ENCODE measurements around the gene CDH4. TPM values are rescaled to one million over a fixed set of nuclear protein-coding genes. Genes with fewer than 3 reads are reported as not detected.

CDH4 gene
- total and polyA plus RNA-seq, 4 donors, result 0.06 to 0.10 TPM; not detected in 2

GRCh38 chr20:61789329-61789728 is 537.3 kb downstream of the CDH4 start:
- 68 to 72% methylated on average over 10 of the region's 10 CpGs for WGBS, 2 donors
- no peak for ATAC-seq (ENCODE audit: low FRiP score)

GRCh38 chr20:61790116-61790827 is 538.2 kb downstream of the CDH4 start:
- intact Hi-C loops (cut with DNase I), result no loop called here
- Histone ChIP-seq H3K36me3 (ENCODE audit: control insufficient read depth in 1 of 2, insufficient read depth in 2 of 2, low read length in 1 of 2) (no peaks in the 10 kb centered on the region), H3K27me3 (ENCODE audit: control insufficient read depth in 1 of 2, insufficient read depth in 2 of 2, low read length in 1 of 2) (no peaks in the 10 kb centered on the region), H3K9me3 (ENCODE audit: control insufficient read depth, low read length) (no peaks in the 10 kb centered on the region), H3K4me3 (ENCODE audit: low read length in 2 of 2) (no peak overlapping the region), H3K4me1 (ENCODE audit: control insufficient read depth in 1 of 2, insufficient read depth in 2 of 2, low read length in 2 of 2) (no peaks in the 10 kb centered on the region), H3K27ac (ENCODE audit: low read depth in 1 of 2, low read length in 2 of 2) (no peak overlapping the region)
- DNase-seq, result no peak
- WGBS, 2 donors, result 89 to 91% methylated on average over 2 of the region's 2 CpGs
- ATAC-seq (ENCODE audit: low FRiP score), result no peak

More at GRCh38 chr20:61789329-61789728, 537.3 kb downstream of the CDH4 start:
- peak in 1 of 2 donors; percentile 13 for DNase-seq
- no peaks in the 10 kb centered on the region for H3K9me3 ChIP-seq (ENCODE audit: control insufficient read depth, low read length)
- H3K27me3 ChIP-seq (ENCODE audit: control insufficient read depth in 1 of 2, insufficient read depth in 2 of 2, low read length in 1 of 2), result no peaks in the 10 kb centered on the region
- no peaks in the 10 kb centered on the region for H3K36me3 ChIP-seq (ENCODE audit: control insufficient read depth in 1 of 2, insufficient read depth in 2 of 2, low read length in 1 of 2)
- H3K4me1 ChIP-seq (ENCODE audit: control insufficient read depth in 1 of 2, insufficient read depth in 2 of 2, low read length in 2 of 2), result no peaks in the 10 kb centered on the region
- no peak overlapping the region for H3K4me3 ChIP-seq (ENCODE audit: low read length in 2 of 2)
- H3K27ac ChIP-seq (ENCODE audit: low read depth in 1 of 2, low read length in 2 of 2), result no peak overlapping the region
- intact Hi-C loops (cut with DNase I), result no loop called here

- intact Hi-C loops (cut with DNase I), result no loop called here
- H3K9me3 ChIP-seq (ENCODE audit: control insufficient read depth, low read length), result no peaks in the 10 kb centered on the region
- H3K4me3 ChIP-seq (ENCODE audit: low read length in 2 of 2), result no peak overlapping the region
- H3K36me3 ChIP-seq (ENCODE audit: control insufficient read depth in 1 of 2, insufficient read depth in 2 of 2, low read length in 1 of 2), result no peaks in the 10 kb centered on the region
- H3K27ac ChIP-seq (ENCODE audit: low read depth in 1 of 2, low read length in 2 of 2), result no peak overlapping the region
- DNase-seq (peak in 1 of 2 donors; percentile 57), ATAC-seq (ENCODE audit: low FRiP score) (no peak)
- WGBS, 2 donors, result 74 to 75% methylated on average over 6 of the region's 6 CpGs
- H3K27me3 ChIP-seq (ENCODE audit: control insufficient read depth in 1 of 2, insufficient read depth in 2 of 2, low read length in 1 of 2), result no peaks in the 10 kb centered on the region
- no peaks in the 10 kb centered on the region for H3K4me1 ChIP-seq (ENCODE audit: control insufficient read depth in 1 of 2, insufficient read depth in 2 of 2, low read length in 2 of 2)
Measured at GRCh38 chr20:61791995-61792394, 539.9 kb downstream of the CDH4 start.

- Histone ChIP-seq H3K4me1 (ENCODE audit: control insufficient read depth in 1 of 2, insufficient read depth in 2 of 2, low read length in 2 of 2) (no peaks in the 10 kb centered on the region), H3K4me3 (ENCODE audit: low read length in 2 of 2) (no peak overlapping the region), H3K27ac (ENCODE audit: low read depth in 1 of 2, low read length in 2 of 2) (no peak overlapping the region), H3K9me3 (ENCODE audit: control insufficient read depth, low read length) (peaks cover 2% of the 10 kb centered on the region), H3K27me3 (ENCODE audit: control insufficient read depth in 1 of 2, insufficient read depth in 2 of 2, low read length in 1 of 2) (no peaks in the 10 kb centered on the region), H3K36me3 (ENCODE audit: control insufficient read depth in 1 of 2, insufficient read depth in 2 of 2, low read length in 1 of 2) (no peaks in the 10 kb centered on the region)
- DNase-seq (no peak), ATAC-seq (ENCODE audit: low FRiP score) (no peak)
- intact Hi-C loops (cut with DNase I), result no loop called here
- 62 to 65% methylated on average over 13 to 15 of the region's 15 CpGs for whole genome bisulfite sequencing, 2 donors
Measured at GRCh38 chr20:61795669-61796630, 543.9 kb downstream of the CDH4 start.

GRCh38 chr20:61796738-61797137 is 544.7 kb downstream of the CDH4 start:
- H3K4me3 ChIP-seq (ENCODE audit: low read length in 2 of 2), result no peak overlapping the region
- intact Hi-C loops (cut with DNase I), result no loop called here
- H3K36me3 ChIP-seq (ENCODE audit: control insufficient read depth in 1 of 2, insufficient read depth in 2 of 2, low read length in 1 of 2), result no peaks in the 10 kb centered on the region
- peaks cover 2% of the 10 kb centered on the region for H3K9me3 ChIP-seq (ENCODE audit: control insufficient read depth, low read length)
- ATAC-seq (ENCODE audit: low FRiP score), result no peak
- WGBS, 2 donors, result 48 to 58% methylated on average over 11 of the region's 11 CpGs
- no peak overlapping the region for H3K27ac ChIP-seq (ENCODE audit: low read depth in 1 of 2, low read length in 2 of 2)
- no peak for DNase-seq
- no peaks in the 10 kb centered on the region for H3K4me1 ChIP-seq (ENCODE audit: control insufficient read depth in 1 of 2, insufficient read depth in 2 of 2, low read length in 2 of 2)
- H3K27me3 ChIP-seq (ENCODE audit: control insufficient read depth in 1 of 2, insufficient read depth in 2 of 2, low read length in 1 of 2), result no peaks in the 10 kb centered on the region

DNA sequence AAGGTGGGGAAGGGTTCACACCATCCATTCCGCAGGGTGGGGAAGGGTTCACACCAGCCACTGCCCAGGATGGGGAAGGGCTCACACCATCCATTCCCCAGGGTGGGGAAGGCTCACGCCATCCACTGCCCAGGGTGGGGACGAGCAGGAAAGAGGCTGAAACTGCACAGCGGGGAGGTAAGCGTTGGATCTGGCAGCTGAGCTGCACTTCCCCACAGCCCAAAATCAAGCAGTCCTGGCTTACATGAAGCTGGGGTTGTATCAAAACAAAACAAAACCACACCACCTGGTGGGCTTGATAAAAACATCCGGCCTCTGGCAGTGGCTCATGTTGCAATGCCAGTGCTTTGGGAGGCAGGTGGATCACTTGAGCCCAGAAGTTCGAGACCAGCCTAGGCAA is 545.1 kb downstream of the CDH4 start:
- no peak for DNase-seq
- Histone ChIP-seq H3K27me3 (ENCODE audit: control insufficient read depth in 1 of 2, insufficient read depth in 2 of 2, low read length in 1 of 2) (no peaks in the 10 kb centered on the region), H3K9me3 (ENCODE audit: control insufficient read depth, low read length) (peaks cover 2% of the 10 kb centered on the region), H3K4me3 (ENCODE audit: low read length in 2 of 2) (no peak overlapping the region), H3K4me1 (ENCODE audit: control insufficient read depth in 1 of 2, insufficient read depth in 2 of 2, low read length in 2 of 2) (no peaks in the 10 kb centered on the region), H3K36me3 (ENCODE audit: control insufficient read depth in 1 of 2, insufficient read depth in 2 of 2, low read length in 1 of 2) (no peaks in the 10 kb centered on the region), H3K27ac (ENCODE audit: low read depth in 1 of 2, low read length in 2 of 2) (no peak overlapping the region)
- intact Hi-C loops (cut with DNase I), result no loop called here
- 58 to 60% methylated on average over 7 of the region's 7 CpGs for WGBS, 2 donors
- no peak for ATAC-seq (ENCODE audit: low FRiP score)

- Histone ChIP-seq H3K9me3 (ENCODE audit: control insufficient read depth, low read length) (peaks cover 2% of the 10 kb centered on the region), H3K27ac (ENCODE audit: low read depth in 1 of 2, low read length in 2 of 2) (no peak overlapping the region), H3K4me3 (ENCODE audit: low read length in 2 of 2) (no peak overlapping the region), H3K36me3 (ENCODE audit: control insufficient read depth in 1 of 2, insufficient read depth in 2 of 2, low read length in 1 of 2) (no peaks in the 10 kb centered on the region), H3K27me3 (ENCODE audit: control insufficient read depth in 1 of 2, insufficient read depth in 2 of 2, low read length in 1 of 2) (no peaks in the 10 kb centered on the region), H3K4me1 (ENCODE audit: control insufficient read depth in 1 of 2, insufficient read depth in 2 of 2, low read length in 2 of 2) (no peaks in the 10 kb centered on the region)
- intact Hi-C loops (cut with DNase I), result no loop called here
- no peak for ATAC-seq (ENCODE audit: low FRiP score)
- WGBS, 2 donors, result 85 to 86% methylated on average over 23 to 25 of the region's 25 CpGs
- DNase-seq, result no peak
Measured at GRCh38 chr20:61797971-61798411, 545.9 kb downstream of the CDH4 start.

DNA sequence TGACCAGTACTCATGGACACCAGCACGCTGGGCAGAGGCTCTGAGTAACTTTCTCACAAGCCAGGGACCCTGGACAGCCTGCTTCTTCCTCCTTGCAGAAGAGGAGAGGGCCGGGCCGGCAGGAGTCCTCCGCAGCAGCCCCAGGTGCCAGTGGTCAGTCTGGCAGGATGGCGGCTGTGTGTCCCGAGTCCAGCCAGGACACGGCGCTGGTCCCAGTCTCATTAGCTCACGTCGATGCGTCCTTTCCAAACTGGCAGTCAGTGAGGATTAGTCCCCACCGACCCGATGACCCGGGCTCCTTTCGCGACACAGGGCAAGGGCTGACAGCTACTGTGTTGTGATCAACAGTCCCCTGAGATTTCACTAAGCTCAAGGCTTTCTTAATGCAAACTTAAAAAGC is 546.6 kb downstream of the CDH4 start:
- Histone ChIP-seq H3K4me3 (ENCODE audit: low read length in 2 of 2) (no peak overlapping the region), H3K4me1 (ENCODE audit: control insufficient read depth in 1 of 2, insufficient read depth in 2 of 2, low read length in 2 of 2) (no peaks in the 10 kb centered on the region), H3K27ac (ENCODE audit: low read depth in 1 of 2, low read length in 2 of 2) (no peak overlapping the region), H3K27me3 (ENCODE audit: control insufficient read depth in 1 of 2, insufficient read depth in 2 of 2, low read length in 1 of 2) (no peaks in the 10 kb centered on the region), H3K36me3 (ENCODE audit: control insufficient read depth in 1 of 2, insufficient read depth in 2 of 2, low read length in 1 of 2) (no peaks in the 10 kb centered on the region), H3K9me3 (ENCODE audit: control insufficient read depth, low read length) (peaks cover 2% of the 10 kb centered on the region)
- DNase-seq, result no peak
- WGBS, 2 donors, result 84 to 85% methylated on average over 16 of the region's 16 CpGs
- no peak for ATAC-seq (ENCODE audit: low FRiP score)
- intact Hi-C loops (cut with DNase I), result no loop called here
